Thoracic aorta (tissue), 2 donors: ENCODE data around the gene KIF6. TPM values are rescaled to one million over a fixed set of nuclear protein-coding genes. Genes with fewer than 3 reads are reported as not detected.

Experiments used
- ATAC-seq: fragments of 150-250 bp; one replicate; pipeline ENCODE4 v1.8.0; 2017; ENCODE audit warnings: low read depth; ENCODE audit not compliant: insufficient number of reproducible peaks, low FRiP score
- DNase-seq: peaks from one replicate; pipeline ENCODE4 v3.0.0-alpha.2; 2020; ENCODE audit warnings: low spot score
- H3K27ac ChIP-seq, 2 donors: fragments of 200-600 bp; sonication (generic); 1 replicate in 1 of 2; 2 replicates in 1 of 2; pipeline ENCODE4 v1.5.1; 2016; ENCODE audit warnings: mild to moderate bottlenecking in 2 of 2, moderate library complexity in 2 of 2
- H3K27me3 ChIP-seq: fragments of 200-600 bp; sonication (generic); replicated peaks from 2 replicates; pipeline ENCODE4 v1.6.0; 2016; ENCODE audit warnings: mild to moderate bottlenecking; ENCODE audit not compliant: insufficient read depth
- H3K36me3 ChIP-seq: fragments of 200-600 bp; sonication (generic); one replicate; pipeline ENCODE4 v1.5.1; 2016
- H3K4me1 ChIP-seq, 2 donors: fragments of 200-600 bp; sonication (generic); 1 replicate in 1 of 2; 2 replicates in 1 of 2; pipeline versions ENCODE4 v1.5.1 to v1.6.0; 2016; ENCODE audit warnings: low read depth in 2 of 2, mild to moderate bottlenecking in 1 of 2; ENCODE audit not compliant: control insufficient read depth in 1 of 2
- H3K4me3 ChIP-seq: fragments of 200-600 bp; sonication (generic); 2 replicates; pipeline ENCODE4 v1.5.1; 2016; ENCODE audit warnings: mild to moderate bottlenecking
- H3K9me3 ChIP-seq: fragments of 200-600 bp; sonication (generic); 2 replicates; pipeline ENCODE4 v1.5.1; 2016
- CTCF ChIP-seq: fragments of 200-600 bp; sonication (generic); IDR thresholded peaks from one replicate; pipeline ENCODE4 v1.5.1; 2019; ENCODE audit warnings: antibody characterized with exemption
- total RNA-seq, 2 donors: library from RNA; depleted of rRNA; stranded (reverse); fragments of >200 nt; gene quantifications; one replicate each; pipeline versions ENCODE4 v1.1.0 to v1.2.3, GENCODE V29; 2016

KIF6 gene
- total RNA-seq, 2 donors from 2014 or later, result not detected

DNA sequence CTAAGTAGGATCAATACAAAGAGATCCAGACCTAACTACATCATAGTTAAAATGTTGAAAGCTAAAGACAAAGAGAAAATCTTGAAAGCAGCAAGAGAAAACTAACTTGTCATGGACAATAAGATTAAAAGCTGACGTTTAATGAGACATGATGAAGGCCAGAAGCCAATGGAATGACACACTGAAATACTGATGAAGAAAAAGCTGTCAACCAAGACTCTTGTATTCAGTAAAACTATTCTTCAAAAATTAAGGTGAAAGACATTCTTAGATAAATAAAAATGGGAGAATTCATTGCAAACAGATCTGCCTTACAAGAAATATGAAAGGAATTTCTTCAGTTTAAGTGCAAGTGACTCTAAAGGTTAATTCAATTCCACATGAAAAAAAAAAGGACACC is 256.8 kb downstream of the KIF6 start:
- Histone ChIP-seq H3K27me3 (no peaks in the 10 kb centered on the region), H3K9me3 (no peaks in the 10 kb centered on the region), H3K4me1 (peaks cover 5 to 6% of the 10 kb centered on the region in 2 donors), H3K36me3 (no peaks in the 10 kb centered on the region), H3K27ac (no peak overlapping the region), H3K4me3 (no peak overlapping the region)
- no peak for DNase-seq
- no peak for ATAC-seq
- no peak for TF ChIP-seq CTCF

GRCh38 chr6:39466631-39467030 is 258.6 kb downstream of the KIF6 start:
- H3K4me3 ChIP-seq, result no peak overlapping the region
- TF ChIP-seq CTCF, result no peak
- no peaks in the 10 kb centered on the region for H3K27me3 ChIP-seq
- H3K9me3 ChIP-seq, result no peaks in the 10 kb centered on the region
- no peaks in the 10 kb centered on the region for H3K4me1 ChIP-seq
- H3K27ac ChIP-seq, result no peak overlapping the region
- DNase-seq, result no peak
- no peak for ATAC-seq
- H3K36me3 ChIP-seq, result no peaks in the 10 kb centered on the region

- Histone ChIP-seq H3K36me3 (no peaks in the 10 kb centered on the region), H3K4me1 (no peaks in the 10 kb centered on the region), H3K27ac (no peak overlapping the region), H3K9me3 (no peaks in the 10 kb centered on the region), H3K4me3 (no peak overlapping the region), H3K27me3 (no peaks in the 10 kb centered on the region)
- TF ChIP-seq CTCF, result no peak
- DNase-seq (no peak), ATAC-seq (no peak)
Observed at GRCh38 chr6:39465539-39465938, 259.7 kb downstream of the KIF6 start.

GRCh38 chr6:39464067-39464466 is 261.1 kb downstream of the KIF6 start:
- Histone ChIP-seq H3K4me3 (no peak overlapping the region), H3K27ac (no peak overlapping the region), H3K27me3 (no peaks in the 10 kb centered on the region), H3K9me3 (no peaks in the 10 kb centered on the region), H3K36me3 (no peaks in the 10 kb centered on the region), H3K4me1 (no peaks in the 10 kb centered on the region)
- ATAC-seq (no peak), DNase-seq (no peak)
- TF ChIP-seq CTCF, result no peak

GRCh38 chr6:39453956-39454524 is 271.2 kb downstream of the KIF6 start:
- H3K4me1 ChIP-seq, result no peaks in the 10 kb centered on the region
- DNase-seq (no peak), ATAC-seq (no peak)
- no peaks in the 10 kb centered on the region for H3K27me3 ChIP-seq
- H3K36me3 ChIP-seq, result no peaks in the 10 kb centered on the region
- no peak overlapping the region for H3K27ac ChIP-seq
- no peaks in the 10 kb centered on the region for H3K9me3 ChIP-seq
- TF ChIP-seq CTCF, result no peak
- H3K4me3 ChIP-seq, result no peak overlapping the region
